Measurements from ENCODE around the gene MYH3. TPM values are rescaled to one million over a fixed set of nuclear protein-coding genes. Genes with fewer than 3 reads are reported as not detected.

MYH3 gene
- total RNA-seq, 1 donor from 2014 or later: 1.7 TPM

- DNase-seq (ENCODE audit: low read depth): no peak
- no peak for TF ChIP-seq CTCF (conservative IDR thresholded peaks at IDR 0.05; ENCODE audit: low read depth, low read length)
- no peak overlapping the region for H3K4me3 ChIP-seq (ENCODE audit: low read depth, low read length)
Observed at GRCh38 chr17:10623737-10624338, 33.3 kb downstream of the MYH3 start.

- no peak for DNase-seq (ENCODE audit: low read depth)
- no peak overlapping the region for H3K4me3 ChIP-seq (ENCODE audit: low read depth, low read length)
- no peak for TF ChIP-seq CTCF (conservative IDR thresholded peaks at IDR 0.05; ENCODE audit: low read depth, low read length)
Observed at GRCh38 chr17:10622617-10623485, 34.3 kb downstream of the MYH3 start.

- no peak for TF ChIP-seq CTCF (conservative IDR thresholded peaks at IDR 0.05; ENCODE audit: low read depth, low read length)
- DNase-seq (ENCODE audit: low read depth): no peak
- H3K4me3 ChIP-seq (ENCODE audit: low read depth, low read length): no peak overlapping the region
Observed at GRCh38 chr17:10621397-10621796, 35.7 kb downstream of the MYH3 start.

GRCh38 chr17:10620823-10621222 is 36.3 kb downstream of the MYH3 start:
- no peak overlapping the region for H3K4me3 ChIP-seq (ENCODE audit: low read depth, low read length)
- TF ChIP-seq CTCF (conservative IDR thresholded peaks at IDR 0.05; ENCODE audit: low read depth, low read length): no peak
- peak; percentile 85 for DNase-seq (ENCODE audit: low read depth)

GRCh38 chr17:10618202-10618635 is 38.9 kb downstream of the MYH3 start:
- TF ChIP-seq CTCF (conservative IDR thresholded peaks at IDR 0.05; ENCODE audit: low read depth, low read length): peak; percentile 97

GRCh38 chr17:10617120-10617505 is 40.0 kb downstream of the MYH3 start:
- no peak for TF ChIP-seq CTCF (conservative IDR thresholded peaks at IDR 0.05; ENCODE audit: low read depth, low read length)
- DNase-seq (ENCODE audit: low read depth): no peak
- H3K4me3 ChIP-seq (ENCODE audit: low read depth, low read length): no peak overlapping the region

More at GRCh38 chr17:10618202-10618635, 38.9 kb downstream of the MYH3 start:
- no peak for DNase-seq (ENCODE audit: low read depth)
- no peak overlapping the region for H3K4me3 ChIP-seq (ENCODE audit: low read depth, low read length)
